Activated T-helper 9 cell treated with anti-CD3 and anti-CD28 coated beads, Interleukin-2, amount 50 U/mL, for 16 hours (primary cell): ENCODE data around the gene BHLHA9.

ENCODE experiments used
- DNase-seq: peaks from one replicate; pipeline ENCODE4 v3.0.0-alpha.2; 2020; ENCODE audit warnings: low read depth

Gene BHLHA9

DNA sequence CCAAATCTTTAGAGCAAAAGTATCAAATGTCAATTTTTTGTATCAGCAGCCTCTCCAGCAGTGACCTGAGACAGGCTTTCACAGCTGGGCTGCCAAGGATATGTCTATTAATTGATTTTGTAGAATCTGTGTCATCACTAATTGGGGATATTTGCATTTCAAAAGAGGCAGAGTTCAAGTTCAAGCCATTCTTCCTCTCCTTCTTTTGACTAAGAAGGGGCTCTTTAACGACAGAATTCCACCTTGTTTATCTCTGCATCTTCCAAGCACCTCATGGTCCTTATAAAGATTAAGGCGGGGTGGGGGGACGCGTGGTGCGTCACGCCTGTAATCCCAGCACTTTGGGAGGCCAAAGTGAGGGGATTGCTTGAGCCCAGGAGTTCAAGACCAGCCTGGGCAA is 15.2 kb upstream of the BHLHA9 start:
- DNase-seq, result no peak

DNA sequence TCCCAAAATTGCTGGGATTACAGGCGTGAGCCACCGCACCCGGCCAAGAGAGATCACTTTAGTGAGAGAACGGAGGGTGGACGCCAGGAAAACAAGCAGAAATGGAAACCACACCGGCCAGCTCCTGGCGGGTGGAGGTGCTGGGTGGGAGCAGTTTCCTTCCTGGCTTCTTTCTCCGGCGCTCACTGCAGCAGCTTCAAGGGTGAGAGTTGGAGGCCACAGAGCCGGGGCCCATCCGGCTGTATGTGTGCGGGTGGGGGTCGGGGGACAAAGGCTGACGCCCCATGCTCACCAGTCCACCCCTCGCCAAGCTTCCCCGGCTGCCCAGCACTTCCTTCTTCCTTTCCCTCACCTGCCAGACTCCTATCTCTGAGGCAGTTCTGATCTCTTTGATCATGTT is 13.5 kb upstream of the BHLHA9 start:
- no peak for DNase-seq

- no peak for DNase-seq
Measured at GRCh38 chr17:1260086-1260769, 10.0 kb upstream of the BHLHA9 start.

GRCh38 chr17:1260770-1261161 is 9.5 kb upstream of the BHLHA9 start:
- DNase-seq, result no peak

- no peak for DNase-seq
Measured at GRCh38 chr17:1264196-1264595, 6.0 kb upstream of the BHLHA9 start.

DNA sequence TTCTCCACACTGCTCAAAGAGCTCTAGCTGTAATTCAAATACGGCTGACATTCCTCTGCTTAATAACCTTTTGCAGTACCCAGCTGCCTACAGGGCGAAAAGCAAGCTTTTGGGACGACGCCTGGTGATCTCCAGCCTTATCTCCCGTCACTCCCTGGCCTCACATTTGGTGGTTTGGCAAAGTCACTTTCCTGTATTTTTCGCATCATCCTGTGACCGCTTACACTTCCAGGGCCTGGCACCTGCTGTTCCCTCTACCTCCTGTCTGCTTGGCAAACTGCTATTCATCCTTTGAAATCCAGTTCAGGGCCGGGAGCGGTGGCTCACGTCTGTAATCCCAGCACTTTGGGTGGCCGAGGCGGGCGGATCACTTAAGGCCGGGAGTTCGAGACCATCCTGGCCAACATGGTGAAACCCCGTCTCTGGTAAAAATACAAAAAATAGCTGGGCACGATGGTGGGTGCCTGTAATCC is 2.7 kb upstream of the BHLHA9 start:
- DNase-seq, result no peak

GRCh38 chr17:1271030-1271423 is 783 bp downstream of the BHLHA9 start:
- no peak for DNase-seq

DNA sequence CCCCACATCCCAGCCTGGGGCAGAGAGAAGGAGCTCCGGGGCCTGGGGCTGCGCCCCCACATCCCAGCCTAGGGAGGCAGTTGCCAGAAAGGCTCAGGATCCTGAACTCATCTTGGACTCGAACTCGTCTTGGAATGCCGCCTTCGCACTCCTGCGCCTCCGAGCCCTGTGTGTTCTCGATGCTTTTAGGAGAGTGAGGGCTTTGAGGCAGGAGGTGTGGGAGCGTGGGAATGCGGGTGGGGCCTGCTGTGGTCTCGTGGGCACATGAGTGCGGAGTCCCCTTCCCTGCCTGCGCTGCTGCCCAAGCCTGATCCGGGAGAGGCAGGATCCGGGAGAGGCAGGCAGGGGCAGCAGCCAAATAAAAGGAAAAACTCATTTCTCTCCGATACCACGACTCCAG is 1.2 kb downstream of the BHLHA9 start:
- no peak for DNase-seq

DNA sequence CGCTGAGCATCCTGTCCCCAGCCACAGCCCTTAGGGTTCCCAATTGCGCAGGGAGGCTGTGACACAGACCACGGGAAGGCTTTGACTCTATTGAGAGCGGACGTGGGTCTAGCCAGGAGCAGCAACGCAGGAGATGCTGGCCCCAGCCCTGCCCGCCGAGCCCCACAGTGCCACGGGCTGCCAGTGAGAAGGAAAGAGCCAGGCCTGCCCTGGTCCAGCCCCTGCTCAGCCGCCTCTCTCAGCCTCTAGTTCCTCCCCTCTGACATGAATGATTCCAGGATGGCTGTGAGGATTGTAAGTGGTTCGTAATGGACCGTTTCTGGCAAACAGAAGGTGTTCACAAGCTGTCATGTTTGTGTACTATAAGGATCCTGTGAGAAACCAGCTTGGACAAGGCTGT is 2.5 kb downstream of the BHLHA9 start:
- no peak for DNase-seq

GRCh38 chr17:1273492-1274244 is 3.4 kb downstream of the BHLHA9 start:
- no peak for DNase-seq

GRCh38 chr17:1274245-1274608 is 4.0 kb downstream of the BHLHA9 start:
- DNase-seq, result no peak

- DNase-seq, result no peak
Measured at GRCh38 chr17:1275205-1275961, 5.1 kb downstream of the BHLHA9 start.

GRCh38 chr17:1275962-1276736 is 5.9 kb downstream of the BHLHA9 start:
- peak; percentile 60 for DNase-seq

DNA sequence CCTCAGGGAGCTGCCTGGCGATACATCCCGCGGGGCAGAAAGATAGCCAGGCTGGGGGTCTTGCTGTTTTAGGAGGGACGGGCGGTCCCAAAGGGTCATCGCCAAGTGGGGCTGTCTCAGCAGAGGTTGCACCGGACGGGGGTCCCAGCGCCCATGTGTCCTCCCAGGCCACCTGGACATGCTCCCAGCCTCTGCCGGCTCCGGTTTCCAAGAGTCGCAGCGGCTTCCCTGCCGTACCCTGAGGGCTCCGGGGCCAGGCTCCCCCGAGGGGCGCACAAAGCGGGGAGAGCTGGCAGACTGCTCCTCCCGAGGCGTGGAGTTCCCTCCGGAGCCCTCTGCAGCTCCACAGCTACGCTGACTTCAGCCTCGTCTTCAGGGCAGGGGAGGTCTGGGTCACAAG is 10.4 kb downstream of the BHLHA9 start:
- DNase-seq, result no peak

DNA sequence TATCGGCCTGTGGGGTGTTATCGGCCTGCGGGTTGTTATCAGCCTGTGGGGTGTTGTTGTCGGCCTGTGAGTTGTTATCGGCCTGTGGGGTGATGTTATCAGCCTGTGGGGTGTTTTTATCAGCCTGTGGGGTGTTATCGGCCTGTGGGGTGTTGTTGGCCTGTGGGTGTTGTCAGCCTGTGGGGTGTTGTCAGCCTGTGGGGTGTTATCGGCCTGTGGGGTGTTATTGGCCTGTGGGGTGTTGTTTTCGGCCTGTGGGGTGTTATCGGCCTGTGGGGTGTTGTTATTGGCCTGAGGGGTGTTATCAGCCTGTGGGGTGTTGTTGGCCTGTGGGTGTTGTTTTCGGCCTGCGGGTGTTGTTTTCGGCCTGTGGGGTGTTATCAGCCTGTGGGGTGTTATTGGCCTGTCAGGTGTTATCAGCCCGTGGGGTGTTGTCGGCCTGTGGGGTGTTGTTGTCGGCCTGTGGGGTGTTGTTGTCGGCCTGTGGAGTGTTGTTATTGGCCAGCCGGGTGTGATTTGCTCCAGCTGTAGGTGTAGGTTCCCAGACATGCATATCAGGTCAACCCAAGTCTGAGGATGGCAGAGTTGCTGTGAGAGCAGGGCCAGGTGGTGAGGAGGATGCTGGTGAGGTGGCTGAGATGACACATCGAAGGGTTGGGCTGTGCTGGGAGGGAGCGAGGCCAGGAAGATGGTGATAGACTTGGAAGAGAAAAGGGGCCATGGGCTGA is 16.3 kb downstream of the BHLHA9 start:
- no peak for DNase-seq

- DNase-seq, result no peak
Measured at GRCh38 chr17:1289695-1290094, 19.5 kb downstream of the BHLHA9 start.

- DNase-seq, result no peak
Measured at GRCh38 chr17:1290676-1291075, 20.4 kb downstream of the BHLHA9 start.

DNA sequence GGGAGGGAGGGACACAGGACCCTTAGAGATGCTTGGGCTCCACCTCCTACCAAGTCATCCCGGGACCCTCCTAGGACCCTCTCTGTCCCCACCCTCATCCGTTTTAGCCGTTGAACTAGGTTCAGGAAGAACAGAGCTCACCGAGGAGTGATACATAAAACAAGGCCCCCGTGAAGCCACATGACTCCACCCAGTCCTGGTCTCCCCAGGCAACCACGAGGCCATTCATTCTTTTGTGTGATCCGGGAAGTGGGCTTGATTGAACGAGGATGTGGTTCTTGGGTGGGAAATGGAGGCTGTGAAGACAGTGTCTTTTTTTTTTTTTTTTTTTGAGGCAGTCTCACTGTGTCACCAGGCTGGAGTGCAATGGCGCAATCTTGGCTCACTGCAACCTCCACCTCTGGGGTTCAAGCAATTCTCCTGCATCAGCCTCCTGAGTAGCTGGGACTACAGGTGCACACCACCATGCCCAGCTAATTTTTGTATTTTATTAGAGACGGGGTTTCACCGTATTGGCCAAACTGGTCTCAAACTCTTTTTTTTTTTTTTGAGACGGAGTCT is 24.0 kb downstream of the BHLHA9 start:
- DNase-seq, result peak; percentile 49

- DNase-seq, result no peak
Measured at GRCh38 chr17:1298606-1299005, 28.4 kb downstream of the BHLHA9 start.

- DNase-seq, result no peak
Measured at GRCh38 chr17:1299552-1300370, 29.5 kb downstream of the BHLHA9 start.
